ENCODE measurements around the gene ETV6.
A peak's percentile ranks its signal among the peaks of the same experiment; 100 is the strongest.

The ETV6 gene

DNA sequence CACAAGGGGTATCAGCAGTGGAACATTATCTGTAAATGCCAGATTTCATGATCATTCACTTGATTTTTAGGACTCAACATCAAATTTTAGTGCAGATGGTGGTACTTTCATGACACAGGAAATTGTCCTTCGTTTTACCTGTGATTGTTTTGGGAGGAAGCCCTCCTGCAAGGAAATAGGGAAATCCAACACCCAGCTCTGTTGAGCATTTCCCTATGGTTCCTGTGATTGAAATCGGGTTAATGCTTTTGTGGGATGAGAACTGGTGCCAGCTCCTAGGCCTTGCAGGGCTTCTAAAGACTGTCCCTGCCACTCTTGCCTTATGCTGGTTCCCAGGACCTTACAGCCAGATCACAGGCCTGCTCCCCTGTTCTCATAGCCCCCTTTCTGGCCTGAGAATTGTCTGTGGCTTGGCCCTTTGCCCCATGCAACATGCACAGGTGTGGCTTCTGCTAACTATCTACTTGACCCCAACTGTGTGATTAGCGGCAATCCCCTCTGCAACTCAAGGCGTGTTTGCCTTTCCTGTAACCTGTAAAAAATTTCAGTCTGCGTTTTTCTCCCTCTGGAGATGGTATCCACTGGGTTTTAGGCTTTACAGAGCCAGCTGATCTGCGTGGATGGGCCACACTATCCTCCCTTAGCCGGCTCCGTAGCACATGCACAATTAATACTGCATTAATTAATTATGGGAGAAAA, 112.5 kb downstream of the ETV6 start:
- Histone ChIP-seq H3K4me3 (no peak overlapping the region), H3K27ac (peak overlapping the region in 17 of 21 experiments; percentile 10 to 95 (median 54))

DNA sequence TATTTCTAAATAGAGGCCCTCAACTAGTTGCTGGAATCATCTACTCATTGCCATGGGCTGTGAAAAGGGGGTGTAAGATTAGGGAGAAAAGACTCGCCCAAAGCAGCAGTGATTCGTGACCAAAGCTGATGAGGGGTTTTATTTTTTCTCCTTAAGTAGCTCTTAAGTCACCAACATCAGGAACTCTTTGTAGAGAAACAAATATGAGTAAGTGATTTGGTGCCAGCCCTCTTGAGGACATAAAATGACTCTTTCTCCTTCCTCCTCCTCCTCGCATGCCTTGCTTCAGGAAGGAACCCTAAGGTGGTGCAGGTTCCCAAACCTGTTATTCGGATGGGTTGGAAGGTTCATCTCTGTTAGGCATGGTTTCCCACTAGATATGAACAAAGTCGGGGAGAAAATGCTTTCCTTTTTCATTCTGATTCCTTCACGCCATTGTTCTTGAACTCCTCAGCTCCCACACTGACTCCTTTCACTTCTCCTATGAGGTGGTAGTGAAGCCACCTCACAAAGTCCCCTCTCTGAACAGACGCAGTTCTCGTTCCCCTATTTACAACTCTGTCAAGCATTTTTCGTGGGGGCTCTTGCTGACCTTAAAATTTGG, 113.4 kb downstream of the ETV6 start:
- H3K27ac ChIP-seq, result peak overlapping the region in 17 of 21 experiments; percentile 7 to 95 (median 54)
- no peak overlapping the region for H3K4me3 ChIP-seq

DNA sequence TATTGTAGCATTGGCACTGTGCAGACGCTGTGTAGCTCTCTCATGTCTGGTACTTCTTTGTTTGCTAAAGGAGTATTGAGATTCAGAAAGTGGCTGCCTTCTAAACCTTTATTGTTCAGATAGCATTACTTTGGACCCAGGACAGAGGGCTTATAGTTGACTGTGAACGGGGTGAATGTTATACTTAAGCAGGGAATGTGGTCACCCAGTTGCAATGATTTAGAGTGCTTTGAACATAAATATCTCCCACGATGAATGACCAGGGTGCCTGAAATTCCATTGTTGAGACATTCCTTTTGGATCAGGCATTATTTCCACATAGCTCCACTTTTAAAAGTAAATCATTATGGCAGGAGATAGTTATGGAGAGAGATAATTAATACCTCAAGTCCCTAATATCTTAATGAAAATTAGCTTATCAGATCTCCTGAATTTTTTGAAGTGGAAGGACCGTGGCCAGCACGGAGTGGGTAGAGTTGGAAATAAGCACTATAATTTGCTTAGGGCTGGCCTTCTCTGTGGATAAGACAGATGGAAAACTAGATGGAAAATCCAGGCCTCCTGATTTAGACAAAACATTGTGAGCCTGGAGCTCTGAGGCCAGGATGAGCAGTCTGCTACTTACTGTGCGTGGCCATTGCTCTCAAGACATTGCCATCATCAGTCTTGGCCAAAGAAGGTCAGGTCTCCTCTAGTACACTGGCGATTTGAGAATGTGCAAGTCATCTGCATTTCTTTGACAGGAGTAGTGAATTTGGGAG, 114.5 kb downstream of the ETV6 start:
- no peak overlapping the region for H3K4me3 ChIP-seq
- H3K27ac ChIP-seq, result peak overlapping the region in 14 of 21 experiments; percentile 7 to 95 (median 70)

DNA sequence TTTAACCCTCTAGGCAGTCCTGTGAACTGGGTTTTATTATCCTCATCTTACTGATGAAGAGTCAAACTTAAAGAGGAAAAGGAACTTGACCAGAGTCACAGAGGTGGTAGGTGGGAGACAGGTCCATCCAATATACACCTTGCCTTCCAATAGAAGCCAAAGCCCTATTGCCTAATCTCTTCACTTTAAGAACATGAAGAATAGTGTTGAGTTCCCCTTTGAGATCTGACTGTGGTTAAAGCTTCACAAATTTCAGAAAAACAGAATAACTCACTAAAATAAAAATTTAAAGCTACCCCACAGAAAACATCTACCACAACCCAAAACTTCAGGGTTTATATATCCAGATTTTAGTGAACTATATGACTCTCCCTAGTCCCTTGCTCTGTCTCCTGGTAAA, 115.4 kb downstream of the ETV6 start:
- Histone ChIP-seq H3K27ac (peak overlapping the region in 18 of 21 experiments; percentile 5 to 95 (median 76)), H3K4me3 (no peak overlapping the region)

DNA sequence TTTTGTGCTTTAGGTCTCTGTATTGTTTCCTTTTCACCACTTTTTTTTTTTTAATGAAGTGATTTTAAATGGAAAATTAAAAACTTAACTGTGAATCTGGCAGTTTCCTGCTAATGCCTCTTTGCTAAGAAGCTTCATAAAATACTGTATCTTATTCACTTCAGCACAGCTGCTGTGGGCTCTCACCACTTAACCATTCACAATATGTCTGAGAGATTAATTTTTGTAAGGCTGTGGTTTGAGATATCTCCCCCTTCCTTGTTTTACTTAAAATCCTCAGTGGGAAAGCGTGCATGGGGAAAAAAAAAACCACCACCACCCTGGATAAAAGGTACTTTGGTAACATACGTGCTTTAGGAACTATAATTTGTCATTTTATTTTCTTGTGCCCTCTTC, 115.9 kb downstream of the ETV6 start:
- no peak overlapping the region for H3K4me3 ChIP-seq

DNA sequence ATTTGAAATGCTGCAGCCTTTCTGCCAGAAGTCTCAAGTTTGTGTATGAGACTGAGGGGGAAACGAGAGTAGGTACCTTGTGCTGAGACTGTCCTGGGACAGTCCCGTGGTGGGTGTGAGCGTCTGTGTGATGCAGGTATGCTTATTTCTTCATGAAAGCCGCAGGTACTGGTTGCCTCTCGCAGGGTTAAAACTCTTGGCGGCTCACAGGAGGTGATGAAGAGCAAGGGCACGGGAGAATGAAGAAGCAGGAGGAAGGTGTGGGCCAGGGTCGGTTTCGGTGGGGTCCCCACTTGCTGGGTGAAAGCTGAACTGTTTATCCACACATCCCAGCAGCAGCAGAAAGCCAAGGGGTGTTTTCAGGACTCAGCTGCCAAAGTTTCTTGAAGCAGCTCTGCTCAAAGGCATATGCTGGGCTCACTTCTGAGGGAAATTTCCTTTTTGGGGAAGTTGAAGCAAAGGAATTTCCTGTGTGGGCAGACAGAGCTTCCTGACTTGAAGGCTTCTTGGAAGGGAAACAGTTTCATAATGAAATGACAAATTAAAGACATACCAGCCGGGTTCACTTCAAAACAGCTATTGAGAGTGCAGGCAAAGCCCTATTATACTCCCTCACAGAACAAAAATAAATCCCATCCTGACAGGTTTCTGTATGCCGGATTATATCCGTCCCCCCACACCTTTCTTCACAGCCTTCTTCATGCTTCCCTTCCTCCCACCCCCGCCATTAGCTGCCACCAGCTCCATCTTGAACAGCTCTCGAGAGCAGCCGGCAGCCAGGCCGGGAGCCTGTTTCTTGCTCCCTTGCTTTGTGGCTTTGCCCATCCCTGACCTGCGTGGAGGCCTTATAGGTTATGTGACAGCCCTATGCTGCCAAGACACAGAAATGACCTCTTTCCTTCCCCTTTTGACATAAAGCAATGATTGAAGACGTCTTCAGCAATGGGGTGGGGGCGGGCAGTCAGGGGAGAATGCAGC, 116.6 kb downstream of the ETV6 start:
- peak overlapping the region in 20 of 21 experiments; percentile 40 to 95 (median 77) for H3K27ac ChIP-seq
- H3K4me3 ChIP-seq, result no peak overlapping the region

More for the DNA sequence above, 115.9 kb downstream of the ETV6 start:
- H3K27ac ChIP-seq, result peak overlapping the region in 20 of 21 experiments; percentile 40 to 95 (median 76)

DNA sequence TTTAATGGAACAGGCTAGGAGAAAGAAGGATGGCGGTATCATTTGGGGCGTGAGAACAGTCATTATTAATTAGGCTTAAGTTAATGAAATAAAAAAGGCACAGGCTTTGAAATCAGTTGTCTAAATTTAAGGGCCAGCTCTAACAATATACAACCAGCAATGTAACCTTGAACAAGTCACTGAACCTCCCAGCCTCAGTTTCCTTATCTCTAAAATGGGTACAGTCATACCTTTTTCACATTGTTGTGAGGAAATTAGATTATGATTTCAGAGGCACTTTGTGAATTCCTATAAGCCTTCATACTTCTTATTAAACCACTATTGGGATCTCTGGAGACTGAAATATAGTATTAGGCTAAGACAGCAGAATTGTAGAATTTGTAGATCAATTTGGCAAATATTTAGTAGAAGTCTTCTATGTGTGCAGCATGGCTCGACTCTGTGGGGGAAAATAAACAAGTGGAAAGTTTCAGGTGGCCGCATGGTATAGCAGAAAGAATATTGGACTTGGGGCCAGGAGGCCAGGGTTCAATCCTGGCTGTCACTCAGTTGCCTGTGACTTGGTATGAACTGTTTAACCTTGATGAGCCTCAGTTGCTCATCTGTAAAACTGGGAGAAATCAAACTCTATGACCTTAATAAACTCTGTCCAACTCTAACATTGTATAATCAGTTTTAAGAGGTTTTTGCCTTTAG, 117.7 kb downstream of the ETV6 start:
- peak overlapping the region in 19 of 21 experiments; percentile 40 to 95 (median 77) for H3K27ac ChIP-seq

DNA sequence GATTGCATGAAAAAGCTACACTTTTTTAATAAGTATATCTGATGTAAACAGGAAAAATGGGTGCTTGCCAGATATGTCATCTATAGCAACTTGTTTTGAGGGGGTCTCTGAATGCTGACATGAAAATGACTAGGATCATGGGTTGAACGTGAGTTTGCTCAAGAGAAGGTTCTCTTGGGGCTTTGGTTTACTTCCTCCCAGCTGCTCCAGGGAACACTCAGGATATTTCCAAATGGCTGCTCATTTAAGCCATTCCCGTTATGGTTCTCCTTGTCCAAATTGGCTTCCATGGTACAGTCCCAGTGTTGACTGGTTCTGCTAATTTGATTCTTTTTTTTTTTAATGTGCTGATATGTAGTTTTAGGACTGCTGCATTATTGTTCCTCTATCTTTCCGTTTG, 118.3 kb downstream of the ETV6 start:
- H3K4me3 ChIP-seq, result no peak overlapping the region
- peak overlapping the region in 6 of 21 experiments; percentile 3 to 95 (median 79) for H3K27ac ChIP-seq

More for the DNA sequence above, 117.7 kb downstream of the ETV6 start:
- H3K4me3 ChIP-seq, result no peak overlapping the region

DNA sequence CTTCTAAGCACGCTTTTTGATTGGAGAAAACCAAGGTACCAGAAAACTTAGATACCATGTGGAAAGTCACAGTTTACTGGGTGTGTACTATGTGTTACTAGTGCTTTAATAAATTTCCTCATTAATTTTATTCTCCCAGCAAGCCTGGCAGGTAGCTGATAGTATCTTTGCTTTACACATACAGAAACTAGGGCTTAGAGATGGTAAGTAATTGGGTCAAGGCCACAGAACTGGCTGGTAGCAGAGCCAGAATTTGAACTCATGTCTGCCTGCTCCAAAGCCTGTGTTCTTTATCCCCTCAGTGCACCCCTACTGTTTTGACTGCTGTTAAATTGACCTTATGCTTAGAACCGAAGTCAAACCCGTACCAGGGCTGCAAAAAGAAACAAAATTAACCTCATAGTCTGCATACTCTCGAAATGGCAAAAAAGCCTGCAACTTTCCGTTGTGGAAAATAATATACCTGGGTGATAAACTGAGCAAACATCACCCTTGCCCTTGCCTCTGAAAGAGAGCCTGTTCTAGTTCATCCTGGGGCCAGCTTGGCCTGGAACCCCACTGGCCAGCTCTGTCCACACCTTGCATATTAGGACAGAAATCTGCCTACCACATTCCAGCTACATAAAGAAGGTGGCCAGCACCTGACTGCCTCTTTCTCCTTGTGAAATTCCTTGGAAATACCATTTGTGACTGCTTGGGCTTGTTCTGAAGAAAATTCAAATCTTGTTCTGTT, 118.9 kb downstream of the ETV6 start:
- H3K4me3 ChIP-seq, result no peak overlapping the region
- peak overlapping the region in 5 of 21 experiments; percentile 4 to 90 (median 39) for H3K27ac ChIP-seq

DNA sequence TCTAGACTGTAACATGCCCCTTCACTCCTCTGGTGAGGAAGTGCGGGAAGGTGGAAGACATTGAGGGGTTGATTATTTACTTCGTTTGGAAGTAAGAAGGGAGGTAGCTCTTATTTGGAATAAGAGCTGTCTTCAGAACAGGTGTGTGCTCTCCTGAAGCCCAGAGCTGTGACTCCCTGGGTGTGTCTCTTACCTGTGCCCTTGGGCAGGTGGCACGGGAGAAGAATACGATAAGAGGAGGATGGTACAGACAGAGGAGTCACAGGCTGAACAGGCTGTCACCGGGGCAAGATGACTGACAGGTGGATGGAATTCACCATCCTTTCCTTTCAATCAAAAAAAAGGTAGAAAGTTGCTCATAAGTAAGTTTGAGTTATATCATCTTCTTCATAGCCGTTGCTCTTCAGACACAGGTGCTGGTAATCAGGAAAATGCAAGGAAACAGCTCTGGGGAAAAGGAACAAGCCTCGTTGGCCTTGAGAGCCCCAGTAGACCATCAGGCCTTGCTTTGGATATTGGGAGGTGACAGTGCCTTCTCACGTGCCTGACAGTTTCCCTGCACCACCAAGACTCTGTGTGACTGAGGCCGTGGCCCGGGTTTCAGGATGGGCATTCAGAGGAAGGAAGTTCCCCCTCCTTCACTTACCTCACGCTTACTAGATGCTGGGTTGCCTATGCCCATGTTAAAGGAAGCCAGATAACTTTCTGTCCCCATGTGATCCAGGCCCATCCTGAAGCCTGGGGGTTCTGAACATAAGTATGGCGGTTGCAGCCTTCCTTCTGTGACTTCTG, 120.4 kb downstream of the ETV6 start:
- Histone ChIP-seq H3K4me3 (no peak overlapping the region), H3K27ac (peak overlapping the region in 3 of 21 experiments; percentile 13 to 26 (median 20))

DNA sequence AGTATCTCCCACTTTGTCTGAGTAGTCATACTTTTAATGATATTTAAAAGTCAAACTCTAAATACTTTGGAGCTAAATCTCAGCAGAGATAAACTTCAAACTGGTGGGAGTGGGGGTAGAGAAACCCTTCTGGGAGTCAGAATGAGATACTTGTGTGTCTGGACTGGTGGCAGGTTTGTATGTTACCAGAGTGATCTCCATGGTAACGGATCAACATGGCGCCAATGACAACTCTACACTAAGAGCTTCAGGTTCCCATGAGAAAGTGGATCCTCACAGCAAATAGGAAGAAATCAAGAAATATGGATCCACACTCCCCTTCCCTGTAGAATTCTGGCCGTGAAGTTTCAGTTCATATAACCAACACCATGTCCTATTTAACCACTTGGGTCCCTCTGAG, 121.9 kb downstream of the ETV6 start:
- Histone ChIP-seq H3K4me3 (no peak overlapping the region), H3K27ac (no peak overlapping the region)

DNA sequence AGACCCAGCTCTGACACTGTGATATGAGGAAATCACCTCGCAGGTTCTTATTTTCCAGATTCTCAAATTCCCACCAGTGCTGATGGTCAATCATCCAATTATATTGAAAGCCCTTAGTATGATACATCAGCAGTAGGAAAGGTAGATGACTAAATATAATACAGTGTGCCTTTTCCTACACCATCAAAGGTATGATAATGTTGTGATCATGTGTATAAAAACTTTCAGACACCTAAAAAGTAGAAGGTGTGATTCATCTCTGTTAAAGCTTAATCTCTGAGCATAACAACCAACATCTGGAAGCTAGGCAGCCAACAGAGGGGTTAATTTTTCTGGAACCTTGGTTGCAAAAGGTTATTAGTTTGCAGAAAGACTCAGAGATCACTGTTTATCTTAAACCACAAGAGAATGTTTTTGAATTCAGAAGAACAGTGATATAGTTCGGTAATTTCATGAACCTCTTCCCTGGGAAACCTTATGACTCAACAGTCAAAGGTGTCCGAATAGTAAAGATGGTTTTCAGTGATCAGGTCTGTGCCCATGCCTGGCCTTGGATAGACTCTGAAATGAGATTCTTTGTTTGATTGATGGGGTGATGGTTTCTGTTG, 122.5 kb downstream of the ETV6 start:
- no peak overlapping the region for H3K27ac ChIP-seq
- H3K4me3 ChIP-seq, result no peak overlapping the region

DNA sequence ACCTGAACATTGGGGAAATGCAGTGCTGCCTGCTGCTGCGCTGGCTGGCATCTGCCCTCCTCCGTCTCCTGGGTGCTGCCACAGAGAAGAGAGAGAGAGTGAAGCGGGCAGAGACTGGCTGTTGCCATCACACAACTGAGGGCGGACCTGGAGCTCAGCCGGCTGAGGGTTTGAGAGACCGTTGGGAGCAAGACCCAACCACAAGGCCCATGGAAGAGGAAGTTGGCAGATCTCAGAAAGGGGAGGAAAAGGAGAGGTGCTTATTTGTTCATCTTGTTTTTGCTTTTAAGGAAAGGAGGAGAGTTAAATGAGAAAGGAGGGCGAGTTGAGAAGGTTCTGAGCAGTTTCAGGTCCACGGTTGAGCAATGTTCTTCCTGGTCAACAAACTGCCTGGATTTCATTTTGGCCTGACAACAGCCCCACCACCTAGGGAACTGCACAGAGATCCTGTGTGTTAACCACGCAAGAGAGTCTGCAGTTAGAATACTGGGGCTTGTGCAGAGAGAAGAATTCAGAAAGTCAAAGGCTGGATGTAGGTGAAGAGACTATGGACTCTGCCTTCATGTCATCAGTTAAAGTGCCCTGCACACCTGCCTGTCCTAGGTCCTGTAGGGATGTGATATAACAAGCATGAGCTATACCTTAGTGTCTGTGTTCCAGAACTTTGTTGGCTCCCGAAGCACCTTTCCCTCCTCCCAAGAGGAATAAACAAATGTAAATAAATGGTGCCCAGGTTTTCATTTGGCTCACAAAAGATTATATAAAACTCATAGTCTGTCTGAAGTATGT, 124.6 kb downstream of the ETV6 start:
- Histone ChIP-seq H3K4me3 (no peak overlapping the region), H3K27ac (peak overlapping the region in 5 of 21 experiments; percentile 3 to 42 (median 13))

DNA sequence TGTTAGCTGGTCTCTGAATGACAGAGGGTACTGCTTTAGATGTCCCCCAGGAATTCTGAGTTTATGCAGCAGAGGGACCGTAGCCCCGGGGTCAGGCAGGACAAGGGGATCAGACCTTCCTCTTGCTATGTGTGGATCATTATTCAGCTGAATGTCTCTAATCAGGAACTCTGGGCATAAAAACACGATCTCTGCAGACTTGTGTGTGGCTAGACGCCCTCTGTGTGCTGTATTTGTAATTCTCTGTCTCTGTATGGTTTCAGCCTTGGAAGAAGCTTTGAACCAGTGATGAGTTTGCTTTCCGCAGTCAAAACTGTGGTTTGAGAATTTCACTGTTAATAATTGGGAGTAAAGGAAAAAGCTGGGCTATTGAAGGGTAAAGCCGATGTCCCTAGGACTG, 125.3 kb downstream of the ETV6 start:
- H3K4me3 ChIP-seq, result no peak overlapping the region
- peak overlapping the region in 4 of 21 experiments; percentile 7 to 24 (median 16) for H3K27ac ChIP-seq

DNA sequence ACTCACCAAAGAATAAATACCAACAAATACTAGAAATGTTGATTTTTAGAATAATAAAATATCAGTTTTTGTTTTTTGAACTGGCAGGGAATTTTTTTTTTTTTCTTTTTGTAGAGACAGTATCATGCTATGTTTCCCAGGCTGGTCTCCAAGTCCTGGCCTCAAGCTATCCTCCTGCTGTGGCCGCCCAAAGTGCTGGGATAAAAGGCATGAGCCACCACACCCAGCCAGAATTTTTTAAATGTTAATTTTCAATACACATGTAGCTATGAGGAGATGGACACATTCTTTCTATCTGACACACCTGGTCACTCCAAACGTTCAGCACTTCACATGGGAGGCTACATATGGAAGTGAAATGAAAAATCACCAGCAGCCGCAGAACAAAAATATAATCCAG, 126.8 kb downstream of the ETV6 start:
- no peak overlapping the region for H3K4me3 ChIP-seq
- no peak overlapping the region for H3K27ac ChIP-seq

DNA sequence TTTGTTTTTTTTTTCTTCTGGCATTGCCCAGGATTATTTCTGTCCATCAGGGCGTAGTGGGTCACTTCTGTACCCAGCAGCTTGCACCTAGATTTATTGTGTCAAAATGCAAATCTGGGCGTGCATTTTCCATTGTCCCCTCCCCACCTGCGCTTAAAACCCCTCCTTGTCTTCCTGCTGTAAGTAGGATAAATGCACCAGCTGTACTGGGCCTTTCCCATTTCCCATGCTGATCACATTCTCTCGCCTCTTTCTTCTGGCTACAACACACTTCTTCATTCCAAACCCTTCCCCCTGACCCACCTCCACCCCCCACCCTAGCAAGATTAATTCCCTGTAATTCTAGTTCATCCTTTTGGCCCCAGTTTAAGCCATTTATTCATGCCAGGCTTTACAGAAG, 128.0 kb downstream of the ETV6 start:
- Histone ChIP-seq H3K27ac (no peak overlapping the region), H3K4me3 (no peak overlapping the region)
